GM21528 (cell line): Measurements from ENCODE around the gene PROM1.

Experiments
- ATAC-seq: cut with Tn5 transposase; IDR thresholded peaks from one replicate; pipeline ENCODE4 v1.9.1; 2021; ENCODE audit warnings: mild to moderate bottlenecking, moderate library complexity; ENCODE audit not compliant: unreplicated experiment, low FRiP score

Gene PROM1

DNA sequence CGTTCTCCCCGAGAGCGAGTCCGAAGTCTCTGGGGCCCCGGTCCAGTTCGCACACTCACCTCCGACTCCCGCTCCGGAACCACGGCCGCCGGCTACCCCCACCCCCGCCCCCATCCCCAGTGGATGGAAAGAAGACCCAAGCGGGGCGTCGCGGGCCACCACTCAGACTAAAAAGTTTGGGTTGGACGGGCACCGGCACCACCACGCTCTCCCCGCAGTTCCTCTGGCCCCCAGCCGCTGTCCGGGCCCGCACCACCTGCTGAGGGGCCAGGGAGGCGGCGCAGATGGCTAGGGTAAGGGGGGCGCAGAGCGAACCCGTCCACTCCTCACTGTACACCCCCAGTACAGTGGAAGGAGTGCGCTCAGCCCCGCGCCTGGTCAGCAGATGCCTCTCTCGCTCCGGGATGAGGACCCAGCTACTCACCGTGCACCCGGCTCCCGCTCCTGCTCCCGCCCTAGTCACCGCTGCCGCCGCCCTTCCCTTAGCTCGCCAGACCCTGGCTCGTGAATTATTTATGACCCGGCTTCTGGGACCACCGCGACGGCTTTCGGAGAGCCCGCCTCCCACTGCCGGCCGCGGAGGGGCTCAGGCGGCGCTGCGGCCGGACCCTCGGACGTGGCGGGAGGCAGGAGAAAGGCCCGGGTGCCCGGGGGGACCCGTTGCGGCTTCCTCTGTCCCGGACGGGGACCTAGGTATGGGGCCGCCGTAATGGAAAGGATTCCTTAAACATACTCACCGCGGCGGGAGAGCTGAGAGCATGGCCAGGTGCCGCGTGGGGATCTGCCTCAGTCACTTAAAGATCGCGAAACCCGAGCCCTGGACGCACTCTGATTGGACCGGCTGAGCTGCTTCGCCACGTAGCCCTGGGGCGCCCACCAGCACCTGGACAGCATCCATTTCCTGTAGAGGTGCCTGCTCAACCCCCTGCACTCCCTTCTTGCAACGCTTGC lies at the start of gene PROM1:
TSS of gene PROM1 (minus strand) at position 783 of the 951 bp plus-strand sequence. CDS start 8,117 bp downstream, outside the sequence.
- ATAC-seq, result no peak

- no peak for ATAC-seq
Measured at GRCh38 chr4:16133406-16133805, 49.6 kb upstream of the PROM1 start.

- no peak for ATAC-seq
Measured at GRCh38 chr4:16131293-16131692, 47.5 kb upstream of the PROM1 start.

- ATAC-seq, result no peak
Measured at GRCh38 chr4:16129336-16129735, 45.5 kb upstream of the PROM1 start.

DNA sequence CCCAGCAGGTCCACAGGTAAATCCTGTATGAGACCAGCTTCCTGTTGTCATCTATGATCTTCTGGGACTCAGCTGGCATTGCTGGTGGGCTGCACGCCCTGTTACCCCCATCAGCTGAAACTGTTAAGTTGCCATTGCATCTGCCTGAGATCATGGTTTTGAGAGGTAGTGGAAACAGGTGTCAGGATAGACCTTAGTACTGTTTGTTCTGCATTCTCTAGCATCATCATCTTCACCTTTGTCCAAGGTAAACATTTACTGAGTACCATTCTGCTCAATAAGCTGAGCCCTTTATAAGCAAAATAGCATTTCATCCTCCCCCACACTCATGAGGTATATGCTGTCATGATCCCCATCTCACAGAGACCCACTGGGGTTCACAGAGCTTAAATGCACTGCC lies 42.9 kb upstream of the PROM1 start:
- no peak for ATAC-seq

- ATAC-seq, result no peak
Measured at GRCh38 chr4:16125571-16126445, 42.0 kb upstream of the PROM1 start.

DNA sequence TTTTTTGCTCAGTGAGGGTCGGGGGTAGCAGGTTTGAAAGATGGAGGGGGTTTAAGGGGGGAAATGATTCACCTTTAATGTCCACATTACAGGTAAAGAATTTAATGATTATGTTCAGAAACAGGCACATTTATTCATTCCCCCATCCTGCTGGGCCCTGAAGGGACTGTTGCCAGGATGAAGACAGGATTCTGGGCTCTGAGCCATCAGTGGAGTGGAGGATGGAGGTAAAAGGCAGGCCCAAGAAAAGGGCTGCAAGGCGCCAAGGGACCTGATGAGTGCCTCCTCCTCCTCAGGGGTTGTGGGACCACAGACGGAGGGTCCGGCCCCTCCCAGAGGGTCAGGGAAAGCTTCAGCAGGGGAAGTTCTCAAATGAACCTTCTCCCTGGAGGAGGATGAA lies 40.4 kb upstream of the PROM1 start:
- ATAC-seq, result no peak

DNA sequence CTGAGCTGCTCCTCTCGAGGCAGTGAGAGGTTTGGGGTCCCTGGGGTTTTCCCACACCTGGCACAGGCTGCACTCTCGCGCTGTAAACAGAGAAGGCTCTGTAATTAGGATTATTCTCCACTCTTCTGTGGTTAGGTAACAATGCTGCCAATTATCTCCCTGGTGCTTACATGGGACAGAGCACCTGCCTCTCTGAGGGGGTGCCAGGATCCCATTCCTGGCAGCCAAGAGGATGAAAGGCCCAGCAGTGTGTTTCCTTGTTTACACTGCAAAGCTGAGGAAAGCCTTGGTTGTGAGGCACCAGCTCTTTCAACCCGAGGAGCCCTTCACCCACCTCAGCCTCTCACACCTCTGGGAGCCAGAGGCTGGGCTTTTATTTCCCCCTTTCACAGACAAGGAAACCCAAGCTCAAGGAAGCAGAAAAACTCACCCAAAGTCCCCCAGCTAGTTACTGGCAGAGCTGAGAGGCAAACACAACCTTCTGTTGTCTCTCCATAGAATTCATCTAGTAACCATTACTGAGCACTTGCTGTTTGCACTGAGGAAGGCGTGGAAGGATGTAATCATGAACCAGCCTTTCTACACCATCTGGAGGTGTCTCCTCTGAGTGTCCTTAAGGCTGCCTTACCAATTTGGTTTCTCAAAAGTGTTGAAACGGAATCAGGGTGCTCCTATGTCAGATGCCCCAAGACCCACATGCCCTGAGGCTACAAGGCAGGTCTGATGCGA lies 39.7 kb upstream of the PROM1 start:
- ATAC-seq, result no peak

DNA sequence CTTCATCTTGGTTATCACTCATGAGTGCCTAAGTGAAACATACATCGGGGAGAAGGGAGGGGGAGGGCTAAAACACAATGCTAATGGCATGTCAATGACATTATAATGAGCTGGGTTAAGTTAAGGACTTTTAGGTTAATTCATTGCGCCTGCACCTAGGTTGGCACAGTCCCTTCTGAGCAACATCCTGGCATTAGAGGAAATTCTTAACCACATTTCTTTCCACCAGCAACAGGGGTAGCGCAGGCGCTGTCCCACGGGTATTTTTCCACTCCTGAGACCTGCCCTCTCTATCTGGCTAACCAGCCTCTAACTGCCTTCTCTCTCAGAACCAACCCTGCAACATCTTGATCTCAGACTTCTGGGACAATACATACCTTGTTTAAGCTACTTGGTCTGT lies 39.0 kb upstream of the PROM1 start:
- no peak for ATAC-seq

DNA sequence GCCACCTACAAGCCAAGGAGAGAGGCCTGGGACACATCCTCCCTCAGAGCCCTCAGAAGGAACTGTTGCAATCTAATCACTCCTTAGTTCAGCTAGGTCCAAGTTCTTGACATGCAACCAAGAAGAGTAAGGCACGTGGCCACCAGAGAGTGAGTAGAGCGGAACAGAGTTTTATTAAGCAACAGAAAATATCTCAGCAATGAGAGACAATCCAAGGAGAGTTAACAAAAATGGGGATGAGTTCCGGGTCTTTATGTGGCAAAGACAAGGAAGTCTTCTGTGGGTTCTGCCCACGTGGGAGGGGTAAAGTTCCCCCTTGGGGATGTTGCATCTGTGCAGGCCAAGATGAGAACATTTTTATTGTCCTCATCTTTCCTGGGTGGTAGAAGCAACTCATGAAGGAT lies 38.5 kb upstream of the PROM1 start:
- no peak for ATAC-seq

- no peak for ATAC-seq
Measured at GRCh38 chr4:16120720-16121119, 36.9 kb upstream of the PROM1 start.

- no peak for ATAC-seq
Measured at GRCh38 chr4:16119981-16120380, 36.2 kb upstream of the PROM1 start.

DNA sequence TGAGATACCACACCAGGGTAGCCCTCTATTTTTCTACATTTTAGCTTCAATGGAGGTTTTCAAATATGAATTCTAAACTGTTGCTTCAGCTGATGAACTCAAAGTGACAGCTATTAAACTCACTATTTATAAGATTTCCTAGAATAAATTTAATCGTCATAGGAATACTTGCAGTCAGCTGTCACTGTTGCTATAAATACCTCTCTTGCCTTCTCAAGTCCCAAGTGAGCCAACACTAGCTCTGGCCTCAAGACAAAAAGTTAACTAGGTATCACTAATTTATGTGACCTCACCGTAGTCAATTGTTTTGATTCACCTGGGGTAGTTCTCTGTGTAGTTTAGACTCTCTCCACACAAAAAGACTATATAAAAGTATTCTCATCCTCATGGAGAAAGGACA lies 34.3 kb upstream of the PROM1 start:
- ATAC-seq, result no peak

DNA sequence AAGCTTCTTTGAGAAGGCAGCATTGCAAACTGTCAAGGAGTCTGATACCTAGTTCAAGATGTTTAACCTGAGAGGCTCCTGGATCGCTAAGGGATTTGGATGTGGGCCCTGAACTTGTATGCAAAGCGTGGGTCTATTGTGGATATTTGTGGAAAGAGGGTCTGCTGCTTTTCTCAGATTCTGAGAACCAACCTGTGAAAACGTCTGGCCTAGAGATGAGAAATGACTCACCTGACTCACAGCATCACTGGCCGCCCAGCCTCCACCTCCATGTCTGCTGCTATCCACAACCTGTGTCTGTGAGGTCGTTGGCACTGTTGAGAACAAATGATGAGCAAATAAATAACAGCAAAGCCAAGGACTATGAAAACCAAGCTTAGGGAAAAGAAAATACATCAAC lies 33.3 kb upstream of the PROM1 start:
- ATAC-seq, result no peak

GRCh38 chr4:16116493-16116990 lies 32.7 kb upstream of the PROM1 start:
- no peak for ATAC-seq

GRCh38 chr4:16116019-16116418 lies 32.2 kb upstream of the PROM1 start:
- ATAC-seq, result no peak

GRCh38 chr4:16114546-16114945 lies 30.7 kb upstream of the PROM1 start:
- no peak for ATAC-seq

DNA sequence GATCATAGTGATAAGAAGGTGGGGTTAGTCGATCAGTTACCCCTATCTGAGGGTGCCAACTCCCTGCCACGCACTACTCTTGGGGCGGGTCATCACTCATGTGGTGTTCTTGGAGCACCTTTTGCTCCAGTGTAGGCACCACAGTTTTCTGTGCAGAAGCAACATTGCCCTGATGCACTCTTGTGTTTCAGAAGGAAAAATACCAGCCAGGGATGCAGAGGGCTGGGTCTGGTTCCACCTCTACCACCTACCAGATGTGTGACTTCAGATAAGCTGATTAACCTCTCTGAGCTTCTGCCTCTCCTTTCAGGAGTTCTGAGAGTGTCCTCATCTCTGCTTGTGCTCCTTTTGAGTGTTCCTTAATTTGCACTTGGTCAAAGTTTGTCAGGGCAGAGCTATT lies 29.9 kb upstream of the PROM1 start:
- no peak for ATAC-seq

DNA sequence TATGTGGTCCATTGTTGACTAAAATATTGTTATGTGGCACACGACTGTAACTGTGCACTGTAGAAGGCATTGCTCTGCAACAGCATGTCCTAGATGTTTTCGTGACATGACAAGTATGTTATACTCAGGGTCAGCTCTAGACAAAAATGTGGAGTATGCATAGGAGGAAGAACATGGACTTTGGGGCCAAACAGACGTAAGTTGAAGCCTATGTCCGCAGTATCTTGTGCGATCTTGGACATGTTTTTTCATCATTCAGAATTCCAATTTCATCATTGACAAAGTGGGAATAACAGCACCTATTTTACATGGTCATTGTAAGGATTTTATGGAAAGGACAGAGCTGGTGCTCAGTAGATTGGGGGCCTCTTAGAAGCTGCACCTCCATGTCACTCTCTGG lies 27.7 kb upstream of the PROM1 start:
- no peak for ATAC-seq

DNA sequence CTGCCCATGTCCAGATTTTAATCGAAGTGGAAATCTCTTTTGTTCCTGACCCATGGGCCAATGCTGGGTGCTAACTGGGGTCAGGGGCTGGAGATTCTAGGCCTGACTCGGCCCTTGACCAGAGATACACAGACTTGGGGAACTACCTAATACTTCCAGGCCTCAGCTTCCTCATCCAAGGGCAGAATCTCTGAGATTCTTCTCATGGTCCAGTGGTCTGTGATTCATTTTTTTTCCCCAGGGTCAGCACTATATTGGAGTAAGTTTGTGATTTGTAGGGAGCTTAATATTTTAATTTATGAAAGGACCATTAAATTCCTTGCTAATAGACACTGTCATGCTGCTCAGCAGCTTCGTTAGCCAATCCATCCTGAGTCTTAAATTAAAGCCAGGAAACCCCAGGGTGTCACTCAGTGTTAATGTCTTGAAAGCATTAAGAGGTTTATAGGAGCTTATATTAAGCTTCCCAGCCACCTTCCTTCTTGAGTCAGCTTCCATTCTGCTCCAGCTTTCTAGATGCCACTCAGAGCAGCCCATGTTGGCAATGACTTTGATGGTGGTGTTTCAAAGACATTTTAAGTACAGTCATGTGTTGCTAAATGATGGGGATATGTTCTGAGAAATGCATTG lies 27.0 kb upstream of the PROM1 start:
- ATAC-seq, result no peak
